Neural cell (in vitro differentiated cells): ENCODE measurements around the gene PRRC2B. TPM values are rescaled to one million over a fixed set of nuclear protein-coding genes. Genes with fewer than 3 reads are reported as not detected.

Experiments used
- H2AFZ ChIP-seq: fragments of 200-600, 300-800 bp; sonication (generic), shearing (Covaris generic); 2 replicates; pipeline ENCODE4 v1.6.0; 2014; ENCODE audit warnings: low read depth, mild to moderate bottlenecking, antibody characterized with exemption, low read length, moderate library complexity
- H3F3A ChIP-seq: fragments of 200-600 bp; shearing (Covaris generic); 2 replicates; pipeline ENCODE4 v1.6.1; 2016; ENCODE audit warnings: mild to moderate bottlenecking, moderate library complexity, mixed read lengths, antibody characterized with exemption, low read length; ENCODE audit not compliant: insufficient read depth, poor library complexity, severe bottlenecking
- H3K27ac ChIP-seq: fragments of 200-600, 300-800 bp; sonication (generic), shearing (Covaris generic); 2 replicates; pipeline ENCODE4 v1.5.1; 2014; ENCODE audit warnings: mild to moderate bottlenecking, low read length, moderate library complexity
- H3K27me3 ChIP-seq: fragments of 300-800, 200-600 bp; sonication (generic), shearing (Covaris generic); 2 replicates; pipeline ENCODE4 v1.6.0; 2014; ENCODE audit warnings: mild to moderate bottlenecking, low read depth, low read length, moderate library complexity; ENCODE audit not compliant: insufficient read depth
- H3K36me3 ChIP-seq: fragments of 300-800, 200-600 bp; sonication (generic), shearing (Covaris generic); 2 replicates; pipeline ENCODE4 v1.5.1; 2014; ENCODE audit warnings: mild to moderate bottlenecking, antibody characterized with exemption, low read length, moderate library complexity; ENCODE audit not compliant: insufficient read depth
- H3K4me2 ChIP-seq: fragments of 300-800, 200-600 bp; sonication (generic), shearing (Covaris generic); 2 replicates; pipeline ENCODE4 v1.6.0; 2014; ENCODE audit warnings: mild to moderate bottlenecking, low read length
- H3K4me3 ChIP-seq: fragments of 300-800, 200-600 bp; sonication (generic), shearing (Covaris generic); 2 replicates; pipeline ENCODE4 v1.5.1; 2014; ENCODE audit warnings: mild to moderate bottlenecking, low read length, moderate library complexity
- H3K79me2 ChIP-seq: fragments of 200-600 bp; shearing (Covaris generic); replicated peaks from 2 replicates; pipeline ENCODE4 v1.6.0; 2014; ENCODE audit warnings: mild to moderate bottlenecking, low read length, moderate library complexity; ENCODE audit not compliant: insufficient read depth
- H3K9ac ChIP-seq: fragments of 300-800, 200-600 bp; sonication (generic), shearing (Covaris generic); 2 replicates; pipeline ENCODE4 v1.6.1; 2016; ENCODE audit warnings: mild to moderate bottlenecking, low read length, mixed read lengths
- H3K9me2 ChIP-seq: fragments of 200-600 bp; shearing (Covaris generic); 2 replicates; pipeline ENCODE4 v1.6.1; 2016; ENCODE audit warnings: mild to moderate bottlenecking, low read length, mixed read lengths; ENCODE audit not compliant: insufficient read depth
- H3K9me3 ChIP-seq: fragments of 200-600, 300-800 bp; sonication (generic), shearing (Covaris generic); 2 replicates; pipeline ENCODE4 v1.6.1; 2016; ENCODE audit warnings: mild to moderate bottlenecking, mixed run types, low read length, moderate library complexity, mixed read lengths
- H4K20me1 ChIP-seq: fragments of 200-600 bp; shearing (Covaris generic); 2 replicates; pipeline ENCODE4 v1.6.1; 2016; ENCODE audit warnings: mild to moderate bottlenecking, mixed run types; ENCODE audit not compliant: insufficient read depth
- EP300 ChIP-seq: fragments of 450-650 bp; conservative IDR thresholded peaks from 2 replicates; pipeline ENCODE4 v1.6.1; 2014; ENCODE audit warnings: antibody characterized with exemption, mild to moderate bottlenecking, moderate library complexity; ENCODE audit not compliant: poor library complexity, severe bottlenecking
- EZH2 ChIP-seq: fragments of 200-600, 300-800 bp; shearing (Covaris generic), sonication (generic); IDR thresholded peaks from 2 replicates; pipeline ENCODE4 v1.6.1; 2014; ENCODE audit warnings: antibody characterized with exemption, low read length, borderline replicate concordance, mild to moderate bottlenecking; ENCODE audit not compliant: insufficient read depth, poor library complexity, severe bottlenecking
- MXI1 ChIP-seq: fragments of 450-650 bp; conservative IDR thresholded peaks from 2 replicates; pipeline ENCODE4 v1.6.1; 2014; ENCODE audit warnings: antibody characterized with exemption, mild to moderate bottlenecking; ENCODE audit not compliant: poor library complexity, severe bottlenecking
- POLR2AphosphoS5 ChIP-seq: IDR thresholded peaks from 2 replicates; pipeline ENCODE4 v1.6.1; 2012
- RAD21 ChIP-seq: fragments of 450-650 bp; conservative IDR thresholded peaks from 2 replicates; pipeline ENCODE4 v1.6.1; 2014; ENCODE audit warnings: antibody characterized with exemption, mild to moderate bottlenecking, moderate library complexity
- SMC3 ChIP-seq: fragments of 450-650 bp; conservative IDR thresholded peaks from 2 replicates; pipeline ENCODE4 v1.6.1; 2014; ENCODE audit warnings: antibody characterized with exemption, mild to moderate bottlenecking, moderate library complexity; ENCODE audit not compliant: poor library complexity
- TAF1 ChIP-seq: IDR thresholded peaks from 2 replicates; pipeline ENCODE4 v1.6.1; 2012; ENCODE audit warnings: low read depth
- polyA plus RNA-seq: library from polyadenylated mRNA; depleted of rRNA; stranded (reverse); fragments of >200 nt; gene quantifications from 2 replicates; pipeline ENCODE4 v1.2.3, GENCODE V29; 2014
- TF ChIP-seq, protein P1 (sequence below): IDR thresholded peaks from 2 replicates; pipeline ENCODE4 v1.6.1; 2012; ENCODE audit warnings: borderline replicate concordance
- TF ChIP-seq, protein P2 (sequence below): fragments of 450-650 bp; IDR thresholded peaks from 2 replicates; pipeline ENCODE4 v1.5.1; 2014; ENCODE audit warnings: antibody characterized with exemption, mild to moderate bottlenecking, moderate library complexity; ENCODE audit not compliant: poor library complexity, severe bottlenecking

The PRRC2B gene
- polyA plus RNA-seq, 1 donor from 2014 or later, result 89.5 TPM

DNA sequence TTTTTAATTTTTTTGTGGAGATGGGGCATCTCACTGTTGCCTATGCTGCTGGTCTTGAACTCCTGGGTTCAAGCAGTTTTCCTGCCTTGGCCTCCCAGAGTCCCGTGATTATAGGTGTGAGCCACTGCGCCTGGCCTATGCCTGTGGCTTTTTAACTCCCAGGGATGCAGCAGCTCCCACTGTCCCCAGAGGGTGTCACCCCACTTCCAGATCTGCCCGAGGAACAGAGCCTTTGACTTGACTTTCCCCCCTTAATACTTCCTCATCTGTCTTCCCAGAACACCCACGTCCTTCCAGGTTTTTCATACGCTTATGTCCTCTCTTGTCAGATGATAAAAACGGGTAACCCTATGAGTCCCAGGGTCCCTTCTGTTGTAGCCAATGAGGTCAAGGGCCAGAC is 7.6 kb upstream of the PRRC2B start:
- Histone ChIP-seq H3K36me3 (no peaks in the 10 kb centered on the region), H3K4me2 (no peak overlapping the region), H3K27me3 (no peaks in the 10 kb centered on the region), H3K9ac (no peak overlapping the region), H3K9me2 (no peaks in the 10 kb centered on the region), H3K79me2 (no peaks in the 10 kb centered on the region), H3F3A (no peaks in the 10 kb centered on the region), H3K4me3 (no peak overlapping the region), H3K27ac (no peak overlapping the region), H4K20me1 (no peaks in the 10 kb centered on the region), H3K9me3 (no peaks in the 10 kb centered on the region), H2AFZ (no peak overlapping the region)
- TF ChIP-seq RAD21 (no peak), SMC3 (no peak), MXI1 (no peak), EP300 (no peak), POLR2AphosphoS5 (no peak), EZH2 (no peak), TAF1 (no peak)
- TF ChIP-seq, protein P1, sequence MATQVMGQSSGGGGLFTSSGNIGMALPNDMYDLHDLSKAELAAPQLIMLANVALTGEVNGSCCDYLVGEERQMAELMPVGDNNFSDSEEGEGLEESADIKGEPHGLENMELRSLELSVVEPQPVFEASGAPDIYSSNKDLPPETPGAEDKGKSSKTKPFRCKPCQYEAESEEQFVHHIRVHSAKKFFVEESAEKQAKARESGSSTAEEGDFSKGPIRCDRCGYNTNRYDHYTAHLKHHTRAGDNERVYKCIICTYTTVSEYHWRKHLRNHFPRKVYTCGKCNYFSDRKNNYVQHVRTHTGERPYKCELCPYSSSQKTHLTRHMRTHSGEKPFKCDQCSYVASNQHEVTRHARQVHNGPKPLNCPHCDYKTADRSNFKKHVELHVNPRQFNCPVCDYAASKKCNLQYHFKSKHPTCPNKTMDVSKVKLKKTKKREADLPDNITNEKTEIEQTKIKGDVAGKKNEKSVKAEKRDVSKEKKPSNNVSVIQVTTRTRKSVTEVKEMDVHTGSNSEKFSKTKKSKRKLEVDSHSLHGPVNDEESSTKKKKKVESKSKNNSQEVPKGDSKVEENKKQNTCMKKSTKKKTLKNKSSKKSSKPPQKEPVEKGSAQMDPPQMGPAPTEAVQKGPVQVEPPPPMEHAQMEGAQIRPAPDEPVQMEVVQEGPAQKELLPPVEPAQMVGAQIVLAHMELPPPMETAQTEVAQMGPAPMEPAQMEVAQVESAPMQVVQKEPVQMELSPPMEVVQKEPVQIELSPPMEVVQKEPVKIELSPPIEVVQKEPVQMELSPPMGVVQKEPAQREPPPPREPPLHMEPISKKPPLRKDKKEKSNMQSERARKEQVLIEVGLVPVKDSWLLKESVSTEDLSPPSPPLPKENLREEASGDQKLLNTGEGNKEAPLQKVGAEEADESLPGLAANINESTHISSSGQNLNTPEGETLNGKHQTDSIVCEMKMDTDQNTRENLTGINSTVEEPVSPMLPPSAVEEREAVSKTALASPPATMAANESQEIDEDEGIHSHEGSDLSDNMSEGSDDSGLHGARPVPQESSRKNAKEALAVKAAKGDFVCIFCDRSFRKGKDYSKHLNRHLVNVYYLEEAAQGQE, result no peak
- TF ChIP-seq, protein P2, sequence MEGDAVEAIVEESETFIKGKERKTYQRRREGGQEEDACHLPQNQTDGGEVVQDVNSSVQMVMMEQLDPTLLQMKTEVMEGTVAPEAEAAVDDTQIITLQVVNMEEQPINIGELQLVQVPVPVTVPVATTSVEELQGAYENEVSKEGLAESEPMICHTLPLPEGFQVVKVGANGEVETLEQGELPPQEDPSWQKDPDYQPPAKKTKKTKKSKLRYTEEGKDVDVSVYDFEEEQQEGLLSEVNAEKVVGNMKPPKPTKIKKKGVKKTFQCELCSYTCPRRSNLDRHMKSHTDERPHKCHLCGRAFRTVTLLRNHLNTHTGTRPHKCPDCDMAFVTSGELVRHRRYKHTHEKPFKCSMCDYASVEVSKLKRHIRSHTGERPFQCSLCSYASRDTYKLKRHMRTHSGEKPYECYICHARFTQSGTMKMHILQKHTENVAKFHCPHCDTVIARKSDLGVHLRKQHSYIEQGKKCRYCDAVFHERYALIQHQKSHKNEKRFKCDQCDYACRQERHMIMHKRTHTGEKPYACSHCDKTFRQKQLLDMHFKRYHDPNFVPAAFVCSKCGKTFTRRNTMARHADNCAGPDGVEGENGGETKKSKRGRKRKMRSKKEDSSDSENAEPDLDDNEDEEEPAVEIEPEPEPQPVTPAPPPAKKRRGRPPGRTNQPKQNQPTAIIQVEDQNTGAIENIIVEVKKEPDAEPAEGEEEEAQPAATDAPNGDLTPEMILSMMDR, result no peak

DNA sequence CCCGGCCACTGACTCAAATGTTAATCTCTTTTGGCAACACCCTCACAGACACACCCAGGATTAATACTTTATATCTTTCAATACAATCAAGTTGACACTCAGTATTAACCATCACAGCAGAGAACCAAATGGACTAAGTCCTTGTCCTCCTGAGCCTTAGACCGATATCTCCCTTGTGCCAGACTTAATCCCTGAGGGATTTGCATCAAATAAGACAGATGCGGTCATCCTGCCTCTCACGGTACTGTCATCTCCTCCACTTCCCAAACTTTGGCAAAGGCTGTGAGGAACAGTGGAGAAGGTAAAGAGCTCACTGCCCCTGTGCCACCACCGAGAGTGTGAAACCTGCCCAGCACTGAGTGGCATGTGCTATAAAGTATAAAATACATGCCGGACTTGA is 6.5 kb upstream of the PRRC2B start:
- H3K9me2 ChIP-seq, result no peaks in the 10 kb centered on the region
- no peaks in the 10 kb centered on the region for H4K20me1 ChIP-seq
- no peaks in the 10 kb centered on the region for H3K9me3 ChIP-seq
- H3K9ac ChIP-seq, result no peak overlapping the region
- H3K27ac ChIP-seq, result no peak overlapping the region
- H3K79me2 ChIP-seq, result no peaks in the 10 kb centered on the region
- no peak overlapping the region for H3K4me3 ChIP-seq
- no peak overlapping the region for H2AFZ ChIP-seq
- no peaks in the 10 kb centered on the region for H3F3A ChIP-seq
- no peaks in the 10 kb centered on the region for H3K36me3 ChIP-seq
- H3K4me2 ChIP-seq, result no peak overlapping the region
- H3K27me3 ChIP-seq, result no peaks in the 10 kb centered on the region
- TF ChIP-seq RAD21, result no peak
- TF ChIP-seq, protein P1, result no peak
- TF ChIP-seq TAF1, result no peak
- TF ChIP-seq EP300, result no peak
- TF ChIP-seq SMC3, result no peak
